HTERT RPE-1 (cell line): ENCODE results near the gene EPN1.

ENCODE experiments used
- in situ Hi-C: fragments of 300-500 bp; cut with MboI; formaldehyde crosslinking; loops from 4 replicates; pipeline ENCODE4 v1.14.3; 2020; ENCODE audit warnings: low sequenced_read_pairs

Gene EPN1

GRCh38 chr19:55674841-55675660 lies at the start of gene EPN1:
Gene EPN1, plus strand, starts transcription at chr19:55675226. Its CDS starts 3,402 bp downstream, at chr19:55678628.
- in situ Hi-C loops: no loop called here

- in situ Hi-C loops: no loop called here
Measured at GRCh38 chr19:55626350-55626749, 48.7 kb upstream of the EPN1 start.

GRCh38 chr19:55632463-55632834 lies 42.6 kb upstream of the EPN1 start:
- in situ Hi-C loops: no loop called here

DNA sequence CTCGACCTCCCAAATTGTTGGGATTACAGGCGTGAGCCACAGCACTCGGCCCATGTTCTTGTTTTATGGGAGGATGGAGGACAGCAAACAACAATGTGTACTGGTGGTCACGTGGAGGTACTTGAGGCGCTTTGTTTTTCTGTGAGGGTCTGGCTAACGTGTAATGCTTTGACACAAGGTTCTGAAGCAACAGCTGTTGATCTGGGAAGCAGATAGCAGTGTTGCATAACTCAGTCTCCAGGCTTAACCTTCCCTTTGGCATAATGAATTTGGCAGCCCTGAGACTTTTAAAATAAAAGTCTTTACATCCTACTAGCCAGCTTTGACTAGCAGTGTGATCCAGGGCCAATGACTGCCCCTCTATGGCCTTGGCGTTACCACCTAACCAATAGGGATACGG lies 41.2 kb upstream of the EPN1 start:
- in situ Hi-C loops: no loop called here

- in situ Hi-C loops: no loop called here
Measured at GRCh38 chr19:55635334-55635717, 39.7 kb upstream of the EPN1 start.

DNA sequence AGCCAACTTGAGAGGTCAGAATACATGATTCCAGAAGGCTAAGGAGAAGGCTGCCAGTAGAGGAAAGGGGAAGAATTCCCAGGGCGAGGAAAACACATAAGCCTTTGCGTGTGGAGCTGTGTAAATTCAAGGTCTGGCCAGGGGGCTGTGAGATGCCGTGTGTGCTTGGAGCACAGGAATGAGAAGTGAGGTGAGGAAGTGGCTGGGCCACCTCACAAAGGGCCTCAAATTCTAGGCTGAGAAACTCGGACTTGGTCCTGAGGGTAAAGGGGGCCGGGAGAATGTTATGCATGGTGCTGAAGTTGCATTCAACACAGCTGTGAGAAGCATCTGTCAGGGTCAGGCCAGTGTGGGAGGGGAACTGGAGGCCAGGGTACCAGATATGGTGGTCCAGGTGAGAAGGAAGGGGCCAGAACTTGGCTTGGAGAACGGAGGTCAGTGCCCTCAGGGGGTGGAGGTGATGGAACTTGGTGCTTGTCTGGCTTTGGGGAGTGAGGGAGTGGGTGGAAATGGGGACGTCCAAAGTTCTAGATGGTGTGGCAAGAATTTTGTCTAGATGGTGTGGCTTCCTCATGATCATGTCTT lies 39.1 kb upstream of the EPN1 start:
- in situ Hi-C loops: no loop called here

- in situ Hi-C loops: no loop called here
Measured at GRCh38 chr19:55636723-55637122, 38.3 kb upstream of the EPN1 start.

DNA sequence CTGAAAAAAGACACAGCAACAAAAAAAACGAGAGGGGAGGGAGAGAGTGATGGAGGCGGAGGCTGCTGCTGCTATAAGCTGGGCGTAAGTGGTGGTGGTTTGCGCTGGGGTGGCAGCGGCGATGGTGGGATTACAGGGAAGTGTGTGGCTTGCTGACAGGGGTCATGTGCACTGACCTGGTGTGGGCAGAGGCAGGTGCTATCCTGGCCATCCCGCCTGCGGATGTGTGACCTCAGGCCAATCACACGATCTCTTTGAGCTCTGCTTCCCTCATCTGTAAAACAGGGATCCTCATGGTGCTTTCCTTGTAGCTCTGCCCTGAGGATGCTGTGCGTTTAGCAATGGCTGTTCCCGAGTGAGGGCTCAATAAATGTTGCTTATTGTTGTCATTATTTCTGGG lies 37.5 kb upstream of the EPN1 start:
- in situ Hi-C loops: no loop called here

- in situ Hi-C loops: no loop called here
Measured at GRCh38 chr19:55638864-55639359, 36.1 kb upstream of the EPN1 start.

- in situ Hi-C loops: no loop called here
Measured at GRCh38 chr19:55640043-55640576, 34.9 kb upstream of the EPN1 start.

- in situ Hi-C loops: no loop called here
Measured at GRCh38 chr19:55640577-55641425, 34.2 kb upstream of the EPN1 start, which contains the start of gene ZNF580. Gene ZNF580, plus strand, starts transcription at chr19:55641002. Its CDS starts 1,507 bp downstream, at chr19:55642509.

- in situ Hi-C loops: no loop called here
Measured at GRCh38 chr19:55641426-55642152, 33.4 kb upstream of the EPN1 start.

GRCh38 chr19:55642153-55643002 lies 32.6 kb upstream of the EPN1 start:
- in situ Hi-C loops: no loop called here

DNA sequence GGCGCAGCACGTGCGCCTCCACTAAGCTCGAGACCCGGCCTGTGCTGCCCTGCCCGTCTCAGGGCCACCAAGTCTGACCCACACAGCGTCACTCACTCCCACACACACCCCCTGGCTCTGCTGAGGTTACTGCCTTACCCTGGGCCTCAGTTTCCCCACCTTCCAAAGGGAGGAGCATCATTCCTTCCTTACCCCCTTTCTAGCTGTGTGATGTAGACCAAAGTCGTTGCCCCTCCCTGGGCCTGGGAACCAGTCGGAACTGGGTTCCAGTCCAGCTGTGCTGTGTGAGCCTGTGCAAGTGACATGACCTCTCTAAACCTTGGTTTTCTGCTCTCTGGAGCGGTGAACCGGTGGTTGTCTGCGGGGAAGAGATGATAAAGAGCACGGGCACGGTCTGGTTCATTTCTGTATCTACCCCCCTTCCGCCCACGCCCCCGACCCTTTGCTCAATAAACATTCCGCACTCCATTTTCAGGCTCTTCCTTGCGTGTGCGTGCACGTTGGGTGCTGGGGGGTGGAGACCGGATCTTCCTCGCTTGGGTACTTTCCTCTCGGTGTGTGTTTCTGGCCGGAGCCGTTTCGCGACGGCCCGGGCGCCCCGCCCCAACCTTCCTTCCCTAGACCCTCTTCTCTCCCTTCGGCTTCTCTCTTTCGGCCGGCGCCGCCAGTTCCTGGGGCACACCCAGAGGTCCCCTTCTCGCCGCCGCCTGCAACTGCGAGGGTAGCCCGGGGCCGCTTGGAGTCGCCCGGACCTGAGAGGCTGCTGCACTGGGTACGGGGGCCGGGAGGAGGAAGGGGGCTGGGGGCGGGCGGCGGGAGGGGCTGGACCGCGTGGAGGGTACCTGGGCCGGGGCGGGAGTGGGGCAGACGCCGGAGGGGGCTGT lies 31.8 kb upstream of the EPN1 start, which contains the start of gene ZNF581:
Gene ZNF581 (plus strand): TSS at position 647 of the 884 bp plus-strand sequence. CDS start 923 bp downstream, outside the sequence.
- in situ Hi-C loops: no loop called here

- in situ Hi-C loops: no loop called here
Measured at GRCh38 chr19:55643887-55644176, 31.2 kb upstream of the EPN1 start.

DNA sequence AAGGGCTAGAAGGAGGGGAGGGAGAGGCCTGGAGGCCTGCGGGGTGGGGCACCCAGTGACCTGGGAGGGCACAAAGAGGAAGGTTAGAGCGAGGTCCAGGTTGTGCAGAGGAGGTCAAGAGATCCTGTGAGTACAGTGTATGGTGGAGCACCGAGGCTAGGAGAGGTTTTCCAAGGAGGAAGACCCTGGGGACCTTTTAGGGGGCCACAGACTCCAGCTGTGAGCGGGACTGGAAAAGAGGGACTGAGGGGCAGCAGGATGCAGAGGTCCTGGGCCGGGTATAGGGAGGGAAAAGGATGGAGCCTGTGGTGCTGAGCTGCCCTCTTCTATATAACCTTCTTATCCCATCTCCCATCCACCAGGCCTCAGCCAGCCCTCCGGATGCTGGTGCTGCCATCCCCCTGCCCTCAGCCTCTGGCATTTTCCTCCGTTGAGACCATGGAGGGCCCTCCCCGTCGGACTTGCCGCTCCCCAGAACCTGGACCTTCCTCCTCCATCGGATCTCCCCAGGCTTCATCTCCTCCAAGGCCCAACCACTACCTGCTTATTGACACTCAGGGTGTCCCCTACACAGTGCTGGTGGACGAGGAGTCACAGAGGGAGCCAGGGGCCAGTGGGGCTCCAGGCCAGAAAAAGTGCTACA lies 30.7 kb upstream of the EPN1 start:
- in situ Hi-C loops: no loop called here

DNA sequence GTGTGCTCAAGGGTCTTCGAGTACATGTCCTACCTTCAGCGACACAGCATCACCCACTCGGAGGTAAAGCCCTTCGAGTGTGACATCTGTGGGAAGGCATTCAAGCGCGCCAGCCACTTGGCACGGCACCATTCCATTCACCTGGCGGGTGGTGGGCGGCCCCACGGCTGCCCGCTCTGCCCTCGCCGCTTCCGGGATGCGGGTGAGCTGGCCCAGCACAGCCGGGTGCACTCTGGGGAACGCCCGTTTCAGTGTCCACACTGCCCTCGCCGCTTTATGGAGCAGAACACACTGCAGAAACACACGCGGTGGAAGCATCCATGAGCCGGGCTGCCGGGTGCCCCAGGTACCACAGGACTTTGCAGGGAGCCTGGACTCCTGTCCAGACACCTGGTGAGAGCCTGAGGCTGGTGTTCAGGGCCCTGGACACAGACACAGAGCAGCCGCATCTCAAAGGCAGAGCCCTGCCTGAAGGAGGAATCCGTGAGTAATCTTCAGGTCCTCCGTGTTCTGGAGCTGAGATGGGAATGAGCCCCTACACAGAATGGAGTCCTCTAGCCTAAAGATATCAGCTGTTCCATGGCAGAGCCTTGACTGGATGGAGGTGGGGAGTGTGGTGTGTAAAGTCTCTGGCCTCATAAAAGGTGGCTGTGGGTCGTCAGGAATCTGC lies 30.0 kb upstream of the EPN1 start:
- in situ Hi-C loops: no loop called here

- in situ Hi-C loops: no loop called here
Measured at GRCh38 chr19:55645512-55645881, 29.5 kb upstream of the EPN1 start.
